Measurements from ENCODE around the gene UBAP1. TPM values are rescaled to one million over a fixed set of nuclear protein-coding genes. Genes with fewer than 3 reads are reported as not detected.

UBAP1 gene
- total and polyA plus RNA-seq, 2 experiments from 2014 or later = 17.4 to 20.7 TPM

- DNase-seq (ENCODE audit: low spot score) (peak; percentile 86), ATAC-seq (peak; percentile 86)
- Mint-ChIP-seq H3K27me3 (ENCODE audit: insufficient read depth, low read depth, poor library complexity) (peaks cover 5% of the 10 kb centered on the region), H3K4me1 (no peaks in the 10 kb centered on the region; the same call in 2 of the 3 replicates), H3K27ac (no peak overlapping the region), H3K4me3 (no peak overlapping the region), H3K36me3 (ENCODE audit: low read depth) (peaks cover 29% of the 10 kb centered on the region), H3K9me3 (no peaks in the 10 kb centered on the region)
- Histone ChIP-seq H4K20me1 (replicated peaks; ENCODE audit: insufficient read depth) (no peaks in the 10 kb centered on the region), H3F3A (replicated peaks; ENCODE audit: low read depth) (0 out of 2 replicates have a peak, but pooled peaks cover 6% of the 10 kb centered on the region), H3K79me2 (replicated peaks; ENCODE audit: insufficient read depth) (0 out of 2 replicates have a peak, but pooled peaks cover 1% of the 10 kb centered on the region), H3K9me2 (ENCODE audit: insufficient read depth) (no peaks in the 10 kb centered on the region), H3K27me3 (ENCODE audit: insufficient read depth) (no peaks in the 10 kb centered on the region), H3K4me1 (ENCODE audit: insufficient read depth) (no peaks in the 10 kb centered on the region), H3K27ac (ENCODE audit: low read depth) (no peak overlapping the region), H3K4me2 (no peak overlapping the region), H3K36me3 (ENCODE audit: insufficient read depth) (no peaks in the 10 kb centered on the region; the same call in 1 of the 2 replicates), H2AFZ (no peak overlapping the region), H3K4me3 (no peak overlapping the region)
- TF ChIP-seq CTCF (conservative IDR thresholded peaks at IDR 0.05; ENCODE audit: low read depth in 2 of 2) = peak; percentile 92 to 99
- TF ChIP-seq EZH2phosphoT487 (IDR thresholded peaks at IDR 0.05; ENCODE audit: unreplicated experiment) = no peak
These were observed 74.0 kb downstream of the UBAP1 start for GRCh38 chr9:34252670-34253459.

GRCh38 chr9:34253460-34253837, 74.6 kb downstream of the UBAP1 start:
- 0 out of 2 replicates have a peak, but pooled peaks cover 6% of the 10 kb centered on the region for H3F3A ChIP-seq (replicated peaks; ENCODE audit: low read depth)
- H3K4me2 ChIP-seq = no peak overlapping the region
- no peak overlapping the region for H2AFZ ChIP-seq
- no peaks in the 10 kb centered on the region for H3K27me3 ChIP-seq (ENCODE audit: insufficient read depth)
- Mint-ChIP-seq H3K9me3 (no peaks in the 10 kb centered on the region), H3K4me3 (no peak overlapping the region), H3K27ac (no peak overlapping the region), H3K27me3 (ENCODE audit: insufficient read depth, low read depth, poor library complexity) (peaks cover 5% of the 10 kb centered on the region), H3K36me3 (ENCODE audit: low read depth) (peaks cover 27% of the 10 kb centered on the region), H3K4me1 (no peaks in the 10 kb centered on the region; the same call in 2 of the 3 replicates)
- no peaks in the 10 kb centered on the region for H3K79me2 ChIP-seq (replicated peaks; ENCODE audit: insufficient read depth)
- TF ChIP-seq STAT1 (IDR thresholded peaks at IDR 0.05; ENCODE audit: unreplicated experiment) (no peak), EZH2 (IDR thresholded peaks at IDR 0.05; ENCODE audit: low read depth, unreplicated experiment) (no peak), CTCF (conservative IDR thresholded peaks at IDR 0.05; ENCODE audit: low read depth in 2 of 2) (peak in 1 of 2 experiments; percentile 28; a peak in 2 of 4 replicates), REST (IDR thresholded peaks at IDR 0.05; ENCODE audit: unreplicated experiment) (no peak), ZNF114 (CRISPR knock-in tag; IDR thresholded peaks at IDR 0.05) (no peak), ETS1 (IDR thresholded peaks at IDR 0.05) (no peak)
- no peaks in the 10 kb centered on the region; the same call in 1 of the 2 replicates for H3K36me3 ChIP-seq (ENCODE audit: insufficient read depth)
- ATAC-seq (no peak), DNase-seq (ENCODE audit: low spot score) (no peak)
- no peaks in the 10 kb centered on the region for H3K4me1 ChIP-seq (ENCODE audit: insufficient read depth)
- H3K9me2 ChIP-seq (ENCODE audit: insufficient read depth) = no peaks in the 10 kb centered on the region
- no peaks in the 10 kb centered on the region for H4K20me1 ChIP-seq (replicated peaks; ENCODE audit: insufficient read depth)
- no peak overlapping the region for H3K4me3 ChIP-seq
- H3K27ac ChIP-seq (ENCODE audit: low read depth) = no peak overlapping the region
